HFF-Myc (cell line): ENCODE data around the gene NR1D2.

Experiments
- DNase-seq: peaks from one replicate; pipeline ENCODE4 v3.0.0-alpha.2; 2011; ENCODE audit warnings: low read depth; ENCODE audit errors: extremely low read depth
- H3K4me3 ChIP-seq: replicated peaks from 2 replicates; pipeline ENCODE4 v1.5.1; 2011; ENCODE audit warnings: low read depth, mild to moderate bottlenecking, control low read depth, low read length
- TF ChIP-seq, protein P1 (sequence below): IDR thresholded peaks from 2 replicates; pipeline ENCODE4 v1.5.1; 2012; ENCODE audit warnings: mild to moderate bottlenecking, low read depth, low read length, control low read depth; ENCODE audit errors: missing control alignments

The NR1D2 gene

GRCh38 chr3:23920151-23920655 lies 24.9 kb upstream of the NR1D2 start:
- H3K4me3 ChIP-seq: peak overlapping the region; percentile 93
- TF ChIP-seq, protein P1, sequence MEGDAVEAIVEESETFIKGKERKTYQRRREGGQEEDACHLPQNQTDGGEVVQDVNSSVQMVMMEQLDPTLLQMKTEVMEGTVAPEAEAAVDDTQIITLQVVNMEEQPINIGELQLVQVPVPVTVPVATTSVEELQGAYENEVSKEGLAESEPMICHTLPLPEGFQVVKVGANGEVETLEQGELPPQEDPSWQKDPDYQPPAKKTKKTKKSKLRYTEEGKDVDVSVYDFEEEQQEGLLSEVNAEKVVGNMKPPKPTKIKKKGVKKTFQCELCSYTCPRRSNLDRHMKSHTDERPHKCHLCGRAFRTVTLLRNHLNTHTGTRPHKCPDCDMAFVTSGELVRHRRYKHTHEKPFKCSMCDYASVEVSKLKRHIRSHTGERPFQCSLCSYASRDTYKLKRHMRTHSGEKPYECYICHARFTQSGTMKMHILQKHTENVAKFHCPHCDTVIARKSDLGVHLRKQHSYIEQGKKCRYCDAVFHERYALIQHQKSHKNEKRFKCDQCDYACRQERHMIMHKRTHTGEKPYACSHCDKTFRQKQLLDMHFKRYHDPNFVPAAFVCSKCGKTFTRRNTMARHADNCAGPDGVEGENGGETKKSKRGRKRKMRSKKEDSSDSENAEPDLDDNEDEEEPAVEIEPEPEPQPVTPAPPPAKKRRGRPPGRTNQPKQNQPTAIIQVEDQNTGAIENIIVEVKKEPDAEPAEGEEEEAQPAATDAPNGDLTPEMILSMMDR: no peak
- no peak for DNase-seq

- TF ChIP-seq, protein P1: no peak
These were observed 24.0 kb upstream of the NR1D2 start for GRCh38 chr3:23921052-23921511.

GRCh38 chr3:23923786-23924185 lies 21.3 kb upstream of the NR1D2 start:
- H3K4me3 ChIP-seq: no peak overlapping the region
- DNase-seq: no peak
- TF ChIP-seq, protein P1: no peak

More at GRCh38 chr3:23921052-23921511, 24.0 kb upstream of the NR1D2 start:
- no peak for DNase-seq
- H3K4me3 ChIP-seq: no peak overlapping the region

DNA sequence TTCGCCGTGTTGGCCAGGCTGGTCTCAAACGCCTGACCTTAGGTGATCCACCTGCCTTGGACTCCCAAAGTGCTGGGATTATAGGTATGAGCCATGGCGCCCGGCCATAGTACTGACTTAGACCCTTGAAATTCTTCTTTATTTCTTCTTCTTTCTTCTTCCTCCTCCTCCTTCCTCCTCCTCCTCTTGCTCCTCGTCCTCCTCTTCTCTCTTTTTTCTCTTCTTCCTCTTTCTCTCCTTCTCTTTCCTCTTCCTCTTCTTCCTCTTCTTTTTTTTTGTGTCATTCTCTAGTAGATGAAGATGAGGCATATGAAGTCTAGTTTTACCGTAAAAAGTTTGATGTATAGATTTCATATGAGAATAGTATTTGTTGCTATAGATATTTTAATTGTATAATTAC lies 18.8 kb upstream of the NR1D2 start:
- TF ChIP-seq, protein P1: no peak
- H3K4me3 ChIP-seq: no peak overlapping the region
- no peak for DNase-seq

DNA sequence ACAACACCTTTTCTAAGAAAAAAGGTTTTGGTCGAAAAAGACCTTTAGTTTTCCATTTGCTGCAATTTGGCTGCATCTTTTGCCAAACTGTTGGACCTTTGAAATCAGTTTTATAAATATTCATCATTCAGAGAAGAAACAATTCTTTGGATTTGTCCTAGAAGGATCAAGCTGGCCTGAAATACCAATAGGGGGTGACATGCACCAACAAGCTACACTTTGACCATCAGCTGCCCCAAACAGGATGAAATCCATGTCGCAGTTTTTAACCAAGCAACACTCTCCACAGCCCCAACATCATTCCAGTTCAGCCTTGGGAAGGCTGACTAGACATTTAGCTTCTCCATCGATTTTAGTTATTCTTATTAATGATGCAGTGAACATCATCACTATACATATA lies 18.4 kb upstream of the NR1D2 start:
- no peak overlapping the region for H3K4me3 ChIP-seq
- TF ChIP-seq, protein P1: no peak
- no peak for DNase-seq

DNA sequence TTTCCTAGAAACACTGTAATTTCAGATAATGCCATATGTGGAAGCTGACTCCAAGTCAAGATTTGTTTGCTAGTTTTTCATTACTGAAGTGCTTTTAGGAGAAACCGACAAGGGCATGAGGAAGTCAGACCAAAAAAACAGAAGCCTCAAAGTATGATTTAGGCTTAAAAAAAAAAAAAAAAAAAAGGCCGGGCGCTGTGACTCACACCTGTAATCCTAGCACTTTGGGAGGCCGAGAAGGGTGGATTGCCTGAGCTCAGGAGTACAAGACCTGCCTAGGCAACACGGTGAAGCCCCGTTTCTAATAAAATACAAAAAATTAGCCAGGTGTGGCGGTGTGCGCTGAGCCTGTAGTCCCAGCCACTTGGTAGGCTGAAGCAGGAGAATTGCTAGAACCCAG lies 16.6 kb upstream of the NR1D2 start:
- TF ChIP-seq, protein P1: no peak
- DNase-seq: no peak

DNA sequence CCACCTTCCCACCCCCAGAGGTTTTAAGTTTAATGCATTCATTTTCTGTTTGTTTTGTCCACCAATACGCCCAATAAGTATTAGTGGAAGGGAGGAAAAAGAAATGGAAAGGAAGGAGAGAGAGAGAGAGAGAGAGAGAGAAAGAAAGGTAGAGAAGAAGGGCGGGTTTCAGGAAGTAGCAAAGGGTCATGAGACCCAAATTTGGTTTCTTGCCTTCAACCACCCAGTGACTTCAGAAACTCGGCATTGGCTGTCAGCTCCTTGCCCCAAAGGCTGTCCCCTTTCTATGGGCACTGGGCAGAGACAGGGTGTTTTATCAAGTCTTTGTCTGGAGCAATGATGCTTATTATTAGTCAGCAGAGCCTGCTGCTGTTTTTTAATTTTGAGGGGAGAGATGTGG lies 13.5 kb upstream of the NR1D2 start:
- TF ChIP-seq, protein P1: no peak
- H3K4me3 ChIP-seq: no peak overlapping the region
- no peak for DNase-seq

More for the DNA sequence above, 16.6 kb upstream of the NR1D2 start:
- no peak overlapping the region for H3K4me3 ChIP-seq
